ENCODE data around the gene KRT8.
A peak's percentile ranks its signal among the peaks of the same experiment; 100 is the strongest.
"Not testable (repeated sequence)": the region's sequence is repeated elsewhere in the genome, so short reads cannot be mapped to it uniquely, and the experiment has no call there.

Gene KRT8

DNA sequence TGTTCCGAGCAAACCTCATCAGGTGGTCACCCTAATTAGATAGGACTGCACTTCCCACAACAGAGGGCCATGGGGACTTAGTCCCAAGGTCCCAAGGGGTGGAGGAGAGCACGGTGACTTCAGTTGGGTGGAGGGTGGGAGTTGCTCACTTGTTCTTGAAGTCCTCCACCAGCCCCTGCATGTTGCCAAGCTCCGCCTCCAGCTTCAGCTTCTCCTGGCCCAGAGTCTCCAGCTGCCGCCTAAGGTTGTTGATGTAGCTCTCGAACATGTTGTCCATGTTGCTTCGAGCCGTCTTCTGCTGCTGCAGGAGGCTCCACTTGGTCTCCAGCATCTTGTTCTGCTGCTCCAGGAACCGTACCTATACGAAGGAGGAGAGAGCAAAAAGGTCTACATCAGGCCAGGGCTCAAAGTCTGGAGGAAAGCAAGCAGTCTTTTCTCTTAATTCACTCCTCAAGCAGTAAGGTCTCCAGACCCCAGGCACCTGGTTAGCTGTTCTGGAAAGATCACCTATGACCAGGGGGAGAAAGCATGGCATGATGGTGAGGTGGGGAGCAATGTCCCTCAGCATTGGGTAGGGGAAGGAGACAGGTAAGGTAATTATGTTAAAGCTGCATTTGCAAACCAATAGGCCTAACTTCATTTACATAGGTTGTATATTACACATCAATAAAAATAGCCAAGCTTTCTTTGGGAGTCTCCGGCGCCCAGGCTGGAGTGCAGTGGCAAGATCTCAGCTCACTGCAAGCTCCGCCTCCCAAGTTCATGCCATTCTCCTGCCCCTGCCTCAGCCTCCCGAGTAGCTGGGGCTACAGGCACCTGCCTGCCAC lies 2.9 kb downstream of the KRT8 start:
- no peak for DNase-seq (ENCODE audit: low spot score)

DNA sequence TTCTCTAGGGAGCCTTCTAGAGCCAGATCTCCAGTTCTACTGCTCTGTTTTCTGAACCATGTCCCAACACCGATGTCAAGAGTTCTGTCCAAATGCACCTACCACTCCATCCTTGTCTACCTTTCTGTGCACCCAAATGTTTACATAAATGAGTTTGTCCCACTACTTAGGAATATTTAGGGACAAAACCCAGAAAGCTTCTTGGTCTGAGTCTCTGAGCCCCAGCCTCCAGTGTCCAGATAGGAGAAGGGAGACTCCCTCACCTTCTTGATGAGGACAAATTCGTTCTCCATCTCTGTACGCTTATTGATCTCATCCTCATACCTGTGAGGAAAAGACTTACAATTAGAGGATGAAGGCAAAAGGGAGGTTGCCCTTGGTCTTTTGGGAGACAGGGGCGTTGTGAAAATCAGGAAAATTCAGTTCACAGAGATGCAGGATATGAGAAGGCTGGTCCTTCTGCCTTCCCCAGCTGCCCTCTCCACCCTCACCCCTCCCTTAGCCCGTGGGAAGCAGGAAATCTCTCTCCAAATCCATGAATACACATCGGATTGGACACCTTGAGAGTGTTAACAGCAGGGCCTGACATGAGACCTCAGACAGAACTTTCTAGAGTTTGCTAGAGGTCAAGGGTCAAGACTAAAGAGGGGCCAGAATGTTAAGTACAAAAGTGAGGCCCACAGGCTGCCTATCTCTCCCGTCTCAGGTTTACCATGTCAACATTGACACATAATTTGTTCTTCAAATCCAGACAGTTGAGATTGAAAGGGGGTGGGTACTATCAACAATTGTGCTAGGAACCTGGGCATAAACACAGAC lies 3.8 kb downstream of the KRT8 start:
- no peak for DNase-seq (ENCODE audit: low spot score)

DNA sequence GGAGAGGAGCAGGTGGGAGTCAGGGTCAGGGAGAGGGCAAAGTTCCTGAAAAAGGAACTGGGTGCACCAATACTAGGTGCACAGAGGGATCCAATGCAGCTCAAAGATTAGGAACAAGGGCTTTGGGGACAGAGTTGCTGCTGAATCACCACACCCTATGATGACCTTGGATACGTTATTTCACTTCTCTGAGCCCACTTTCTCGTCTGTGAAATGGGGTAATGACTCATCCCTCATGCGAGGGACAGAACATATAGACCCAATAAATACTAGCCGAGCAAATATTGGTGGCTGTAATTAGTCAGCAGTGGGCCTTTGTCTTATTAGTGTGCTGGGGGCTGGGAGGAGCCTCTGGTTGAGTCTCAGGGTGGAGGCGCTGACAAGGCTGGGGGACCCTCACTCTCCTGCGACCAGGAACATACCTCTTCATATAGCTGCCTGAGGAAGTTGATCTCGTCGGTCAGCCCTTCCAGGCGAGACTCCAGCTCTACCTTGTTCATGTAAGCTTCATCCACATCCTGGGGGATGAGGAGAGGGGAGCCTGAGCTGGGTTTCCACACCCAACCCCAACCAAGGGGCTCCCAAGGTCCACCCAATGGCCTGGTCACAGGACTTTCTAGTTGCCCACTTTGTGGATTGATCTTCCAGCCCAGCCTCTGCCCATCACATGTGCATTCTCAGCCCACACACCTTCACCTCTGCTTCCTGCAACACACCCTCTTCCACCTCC lies 4.5 kb downstream of the KRT8 start:
- DNase-seq (ENCODE audit: low spot score): no peak

DNA sequence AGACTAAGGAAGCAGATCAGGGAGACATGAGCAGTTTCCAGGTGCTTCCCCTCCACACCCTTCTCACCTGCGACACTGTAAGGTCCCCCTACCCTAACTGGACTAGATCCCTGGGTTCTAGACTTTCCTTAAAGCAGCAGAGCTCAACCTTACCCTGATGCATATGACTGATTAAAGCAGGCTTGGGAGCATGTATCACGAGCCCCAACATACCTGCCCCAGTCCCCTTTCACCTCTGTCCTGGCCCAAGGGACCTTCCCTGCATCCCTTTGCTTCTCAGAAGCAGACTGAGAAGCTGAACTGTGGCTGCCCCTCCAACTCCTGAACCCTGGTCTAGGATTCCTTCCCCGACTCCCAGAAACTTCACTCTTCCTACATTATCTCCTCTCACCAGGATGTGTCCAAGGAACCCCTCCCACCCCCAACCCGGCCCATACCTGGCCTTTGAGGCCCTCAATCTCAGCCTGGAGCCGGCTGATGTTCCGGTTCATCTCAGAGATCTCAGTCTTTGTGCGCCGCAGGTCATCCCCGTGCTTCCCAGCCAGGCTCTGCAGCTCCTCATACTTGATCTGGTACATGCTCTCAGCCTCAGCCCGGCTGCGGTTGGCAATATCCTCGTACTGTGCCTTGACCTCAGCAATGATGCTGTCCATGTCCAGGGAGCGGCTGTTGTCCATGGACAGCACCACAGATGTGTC lies 5.4 kb downstream of the KRT8 start:
- DNase-seq (ENCODE audit: low spot score): no peak

DNA sequence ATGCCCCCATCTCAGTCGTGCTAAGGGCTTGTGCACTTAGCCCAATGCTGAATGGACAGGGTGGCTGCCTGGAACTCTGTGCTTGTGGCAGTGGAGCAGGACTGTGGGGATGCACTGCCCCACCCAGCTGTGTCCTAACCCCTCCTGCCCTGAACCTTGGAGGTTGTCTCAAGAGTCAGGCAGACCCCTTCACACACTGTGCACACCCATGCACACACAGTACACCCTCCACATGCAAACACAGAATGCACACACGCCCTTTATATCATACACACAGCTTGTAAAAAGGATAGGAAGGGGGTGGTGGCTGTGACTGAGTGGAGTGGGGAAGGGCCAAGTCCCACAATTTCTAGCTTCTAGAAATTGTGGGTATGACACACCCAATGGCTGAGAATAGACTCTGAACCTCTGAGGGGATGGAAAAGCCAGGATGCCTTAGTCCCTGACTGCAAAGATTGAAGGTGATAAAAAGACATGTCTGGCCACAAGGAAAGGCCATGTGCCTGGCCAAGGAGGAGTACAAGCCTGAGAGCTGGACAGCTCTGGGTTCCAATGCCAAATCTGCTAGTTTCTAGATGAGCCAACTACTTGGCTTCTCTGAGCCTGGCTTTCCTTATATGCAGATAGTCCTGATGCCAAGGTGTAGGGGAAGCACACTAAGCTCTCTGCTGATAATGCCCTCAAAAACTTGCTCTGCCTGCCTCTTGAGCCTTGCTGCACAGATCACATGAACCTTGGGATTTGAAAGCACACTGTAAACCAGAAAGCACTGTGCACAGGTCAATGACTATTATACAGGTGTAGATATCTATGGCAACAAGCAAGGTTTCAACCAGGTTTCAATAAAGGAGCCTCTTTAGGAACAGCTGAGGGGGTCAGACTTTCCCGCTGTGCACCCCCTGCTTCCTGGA lies 8.4 kb downstream of the KRT8 start:
- DNase-seq (ENCODE audit: low spot score): no peak

DNA sequence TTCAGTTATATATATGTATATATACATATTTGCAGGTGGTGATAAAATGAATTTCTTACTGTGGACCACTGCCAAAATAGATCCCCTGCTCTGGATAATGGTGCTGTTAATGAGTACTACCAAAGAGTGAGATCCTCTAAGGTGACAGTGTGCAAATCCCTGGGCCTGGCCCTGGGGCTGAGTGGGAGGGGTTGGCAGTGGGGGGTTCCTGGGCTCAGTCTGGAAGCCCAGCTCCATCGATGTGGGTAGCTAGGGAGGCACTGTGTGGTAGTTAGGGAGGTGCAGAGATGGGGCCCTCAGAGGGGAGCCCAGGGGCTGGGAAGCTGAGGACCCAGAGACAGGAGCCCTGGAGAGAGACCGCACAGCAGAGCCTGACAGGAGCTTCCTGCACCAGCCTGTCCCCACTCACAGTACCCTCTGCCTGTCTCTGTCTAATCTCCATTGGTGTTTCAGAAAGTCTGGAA lies 9.1 kb downstream of the KRT8 start:
- no peak for DNase-seq (ENCODE audit: low spot score)

DNA sequence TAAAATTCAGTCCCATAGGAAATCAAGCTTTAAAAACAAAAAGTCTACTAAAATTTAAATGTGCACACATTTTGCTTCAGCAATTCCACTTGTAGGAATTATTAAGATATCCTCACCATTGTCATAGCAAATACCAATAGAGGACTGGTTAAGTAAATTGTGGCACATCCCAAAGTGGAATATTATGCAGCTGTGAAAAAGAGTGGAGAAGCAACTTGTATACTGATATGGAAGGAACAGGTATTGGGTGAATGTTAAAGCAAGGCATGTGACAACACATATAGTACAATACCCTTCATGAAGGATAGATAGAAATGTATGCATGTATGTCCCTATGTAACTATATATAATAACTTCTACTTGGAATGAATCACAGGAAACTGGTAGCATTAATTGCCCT lies 11.9 kb downstream of the KRT8 start:
- DNase-seq (ENCODE audit: low spot score): no peak

DNA sequence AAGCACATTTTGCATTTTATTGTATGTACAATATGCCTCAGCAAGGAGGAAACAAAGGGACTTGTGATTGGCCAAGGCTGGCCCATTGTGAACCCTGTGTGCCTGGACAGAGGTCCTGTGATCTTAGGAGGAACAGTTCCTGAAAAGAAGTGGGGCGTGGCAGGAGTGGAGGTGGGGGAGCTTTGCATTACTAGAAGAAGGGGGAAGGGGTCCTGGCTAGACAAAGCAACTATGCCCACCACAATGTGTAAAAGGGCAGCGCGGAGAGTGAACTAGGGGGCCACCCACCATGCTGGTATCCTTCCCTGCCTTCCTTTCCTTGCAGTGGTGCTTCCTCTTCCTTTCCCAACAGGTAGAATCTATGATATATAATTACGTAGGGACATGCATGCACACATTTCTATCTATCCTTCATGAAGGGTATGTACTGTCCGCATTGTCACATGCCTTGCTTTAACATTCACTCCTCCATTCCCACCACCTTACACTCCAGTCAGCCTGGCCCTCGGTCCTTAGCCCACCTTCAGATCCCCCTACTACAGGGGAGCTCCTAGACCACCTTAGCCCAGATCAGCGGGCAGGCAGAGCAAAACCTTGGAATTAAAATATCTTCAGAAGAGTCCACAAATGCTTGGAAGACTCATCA lies 12.5 kb downstream of the KRT8 start:
- no peak for DNase-seq (ENCODE audit: low spot score)

DNA sequence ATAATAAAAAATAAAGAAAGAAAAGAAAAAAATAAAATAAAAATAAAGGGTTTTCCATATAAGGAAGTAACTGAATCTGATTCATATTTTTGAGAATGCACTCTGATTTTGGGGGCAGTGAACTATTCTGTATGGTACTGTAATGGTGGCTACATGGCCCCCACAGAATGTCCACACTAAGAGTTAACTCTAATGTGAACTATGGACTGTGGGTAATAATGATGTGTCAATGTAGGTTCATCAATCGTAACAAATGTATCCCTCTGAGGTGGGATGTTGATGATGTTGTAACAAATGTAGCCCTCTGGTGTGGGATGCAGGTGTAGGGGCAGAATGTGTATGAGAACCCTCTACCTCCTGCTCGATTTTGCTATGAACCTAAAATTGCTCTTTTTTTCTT lies 13.8 kb downstream of the KRT8 start:
- DNase-seq (ENCODE audit: low spot score): no peak

DNA sequence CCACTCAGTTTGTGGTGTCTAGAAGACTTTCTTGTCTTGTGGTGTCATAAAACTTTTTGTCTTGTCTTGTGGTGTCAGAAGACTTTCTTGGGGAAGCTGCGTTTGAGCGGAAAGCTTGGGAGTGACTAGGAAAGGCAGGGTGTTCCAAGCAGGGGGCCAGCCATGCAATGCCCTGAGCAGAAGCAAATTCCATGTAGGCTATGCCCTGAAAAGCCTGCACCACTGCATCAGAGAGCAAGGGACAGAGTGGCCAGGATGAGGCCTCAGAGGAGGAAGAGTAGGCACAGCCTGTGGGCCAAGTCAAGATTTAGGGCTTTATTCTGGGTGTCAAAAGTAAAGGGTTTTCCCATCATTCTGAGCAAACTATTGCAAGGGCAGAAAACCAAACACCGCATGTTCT lies 14.5 kb downstream of the KRT8 start:
- no peak for DNase-seq (ENCODE audit: low spot score)

DNA sequence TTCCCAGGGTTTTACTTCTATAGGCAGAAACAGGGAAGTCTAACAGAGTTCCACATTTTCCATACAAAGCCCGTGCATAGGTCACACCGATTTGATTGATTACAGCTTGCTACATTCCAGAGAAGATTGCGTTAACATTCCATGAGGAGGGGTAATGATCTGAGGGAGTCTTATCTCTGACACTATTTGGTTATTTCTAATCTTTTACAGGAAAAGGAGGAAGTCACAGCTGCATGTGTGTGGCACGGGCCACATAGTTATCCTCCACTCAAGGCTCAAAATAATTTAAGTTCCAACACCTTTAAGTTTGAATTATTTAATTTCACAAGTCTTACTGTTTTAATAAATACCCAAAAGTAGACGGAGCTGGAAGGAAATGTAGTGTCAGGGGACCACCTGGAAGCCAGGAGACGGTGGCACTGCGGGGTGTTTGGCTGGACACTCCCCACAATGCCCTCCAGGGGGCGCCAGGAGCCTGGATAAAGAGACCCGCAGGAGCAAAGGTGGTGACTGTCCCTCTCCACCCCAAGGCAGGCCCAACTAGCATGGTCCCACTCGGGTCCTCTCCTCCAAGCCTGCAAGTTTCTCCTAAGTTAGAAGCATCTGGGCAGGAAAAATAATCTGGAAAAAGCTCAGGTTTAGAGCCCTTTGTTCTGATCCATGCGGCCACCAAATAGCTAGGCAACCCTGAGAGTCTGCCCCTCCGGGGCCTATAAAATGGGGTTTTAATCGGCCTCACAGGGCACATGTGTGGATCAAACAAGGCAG lies 20.2 kb downstream of the KRT8 start:
- DNase-seq (ENCODE audit: low spot score): peak; percentile 27

DNA sequence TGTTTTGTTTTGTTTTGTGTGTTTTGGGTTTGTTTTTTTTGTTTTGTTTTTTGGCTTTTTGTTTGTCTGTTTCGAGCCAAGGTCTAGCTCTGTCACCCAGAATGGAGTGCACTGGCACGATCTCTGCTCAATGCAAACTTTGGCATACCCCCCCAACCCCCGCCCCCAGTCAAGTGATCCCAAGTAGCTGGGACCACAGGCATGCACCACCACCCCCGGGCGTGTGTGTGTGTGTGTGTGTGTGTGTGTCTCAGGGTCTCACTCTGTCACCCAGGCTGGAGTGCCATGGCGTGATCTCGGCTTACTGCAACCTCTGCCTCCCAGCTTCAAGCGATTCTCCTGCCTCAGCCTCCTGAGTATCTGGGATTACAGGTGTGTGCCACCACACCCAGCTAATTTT lies 24.4 kb downstream of the KRT8 start:
- DNase-seq (ENCODE audit: low spot score): not testable (repeated sequence)

DNA sequence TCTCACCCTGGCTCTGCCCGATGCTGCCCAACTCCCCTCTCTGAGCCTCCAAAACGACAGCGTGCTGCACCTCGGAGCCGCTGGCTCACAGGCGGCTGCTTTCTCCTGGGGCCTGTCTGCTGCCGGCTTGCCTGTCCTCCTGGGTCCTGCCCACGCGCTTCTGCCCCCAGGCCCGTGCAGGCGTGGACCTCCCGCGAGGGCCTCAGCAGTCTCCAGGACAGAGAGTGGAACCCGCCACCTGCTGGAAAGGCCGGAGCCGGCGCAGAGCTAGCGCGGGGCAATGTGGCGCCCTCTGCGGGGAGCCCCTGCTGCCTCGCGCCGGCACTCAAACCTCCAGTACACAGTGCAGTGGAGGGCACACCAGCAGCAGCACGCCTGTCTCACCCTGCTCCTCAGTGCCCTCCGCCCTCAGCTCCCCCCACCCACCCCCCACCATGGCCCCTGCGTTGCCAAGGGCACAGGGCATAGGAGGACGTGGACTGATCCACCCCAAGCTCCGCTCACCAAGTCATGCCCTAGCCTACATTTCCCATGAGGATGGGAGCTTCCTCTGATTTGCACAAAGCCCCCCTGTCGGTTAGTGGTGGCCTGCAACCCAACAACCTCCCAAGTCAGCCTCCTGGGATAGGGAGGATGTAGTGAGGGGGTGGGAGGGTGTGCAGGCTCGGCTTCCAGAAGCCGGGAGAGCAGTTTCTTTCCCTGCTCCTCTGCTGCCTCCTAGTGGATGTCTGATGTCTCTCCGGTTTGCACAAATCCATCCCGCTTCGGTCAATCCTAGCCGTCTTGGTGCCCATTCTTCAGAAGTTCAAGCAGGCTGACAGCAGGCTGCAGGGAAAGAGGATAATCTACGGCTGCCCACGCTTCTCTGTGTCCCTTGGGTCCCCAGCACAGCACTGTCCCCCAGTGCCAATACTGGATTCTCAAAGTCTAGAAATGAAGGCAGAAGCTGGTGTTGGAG lies 25.2 kb downstream of the KRT8 start:
- DNase-seq (ENCODE audit: low spot score): peak; percentile 79

DNA sequence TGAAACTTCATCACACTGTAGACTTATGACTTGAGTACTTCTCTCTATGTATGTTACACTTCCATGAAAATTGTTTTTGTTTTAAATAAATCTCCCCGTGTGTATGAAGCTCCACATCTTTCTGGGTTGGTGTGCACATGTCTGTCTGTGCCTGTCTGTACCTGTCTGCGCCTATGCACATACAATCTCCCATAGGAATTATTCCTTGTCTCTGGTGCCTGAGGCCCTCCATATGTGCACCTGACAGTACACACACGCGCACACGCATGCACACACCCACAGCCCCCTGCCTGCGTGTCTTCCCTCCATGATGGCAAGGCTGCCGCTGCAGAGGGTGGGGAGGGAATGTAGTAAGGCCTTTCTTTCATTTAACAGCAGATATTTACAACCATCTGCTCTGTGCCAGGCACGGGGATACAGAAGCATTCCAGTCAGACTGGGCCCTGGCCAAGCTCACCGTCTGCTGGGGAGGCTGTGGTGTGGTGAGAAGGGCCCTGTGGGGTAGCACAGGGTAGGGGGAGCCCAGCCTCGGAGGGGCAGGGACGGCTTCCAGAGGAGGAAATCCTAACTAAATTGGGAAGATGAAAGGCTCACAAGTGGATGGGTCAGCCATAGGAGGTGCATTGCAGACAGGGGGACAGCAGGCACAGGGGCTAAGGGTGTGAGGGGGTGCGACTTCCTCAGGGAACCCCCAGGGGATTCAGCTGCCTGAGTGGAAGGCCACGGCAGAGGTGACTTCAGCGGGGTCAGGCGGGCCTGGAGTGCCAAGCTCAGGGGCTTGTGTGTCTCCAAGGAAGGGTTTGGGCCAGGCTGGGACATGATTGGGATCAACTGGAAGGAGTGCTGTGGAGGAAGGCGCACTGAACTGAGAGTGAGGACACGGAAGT lies 26.1 kb downstream of the KRT8 start:
- DNase-seq (ENCODE audit: low spot score): no peak

DNA sequence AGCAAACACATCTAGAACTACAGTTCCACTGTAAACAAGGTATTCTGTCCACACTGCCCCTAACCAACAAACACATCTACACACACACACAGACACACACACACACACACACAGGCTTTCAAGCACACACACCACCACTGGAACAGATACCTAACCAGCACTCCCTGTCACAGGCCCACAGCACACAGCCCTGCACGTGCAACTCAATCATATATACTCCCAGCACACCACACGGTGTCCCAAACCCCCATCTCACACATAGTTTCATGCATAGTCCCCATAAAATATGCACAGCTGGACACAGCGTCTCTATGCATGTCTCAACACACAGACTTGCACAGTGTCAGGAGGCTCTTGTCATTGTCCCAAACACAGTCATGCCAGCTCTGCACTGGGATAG lies 27.6 kb downstream of the KRT8 start:
- DNase-seq (ENCODE audit: low spot score): no peak

DNA sequence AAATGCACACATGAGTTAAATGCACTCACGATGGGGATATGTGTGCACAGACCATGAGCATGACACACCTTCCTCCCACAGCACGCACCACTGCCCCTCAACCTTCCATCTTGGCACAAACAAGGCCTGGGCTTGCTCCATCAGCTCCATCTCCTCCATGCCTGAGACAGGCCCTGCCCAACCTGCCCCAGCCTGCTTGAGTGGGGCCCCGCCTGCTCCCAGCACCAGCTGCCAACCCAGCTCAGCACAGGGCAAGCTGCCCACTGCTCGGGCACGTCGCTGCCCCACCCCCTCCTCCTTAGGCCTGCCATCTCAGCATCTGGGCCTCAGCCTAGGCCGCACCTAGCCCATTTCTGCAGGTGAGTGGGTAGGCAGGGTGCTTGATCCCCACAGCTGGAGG lies 28.5 kb downstream of the KRT8 start:
- no peak for DNase-seq (ENCODE audit: low spot score)
